ENCODE results near the gene DYSF.

Gene DYSF

DNA sequence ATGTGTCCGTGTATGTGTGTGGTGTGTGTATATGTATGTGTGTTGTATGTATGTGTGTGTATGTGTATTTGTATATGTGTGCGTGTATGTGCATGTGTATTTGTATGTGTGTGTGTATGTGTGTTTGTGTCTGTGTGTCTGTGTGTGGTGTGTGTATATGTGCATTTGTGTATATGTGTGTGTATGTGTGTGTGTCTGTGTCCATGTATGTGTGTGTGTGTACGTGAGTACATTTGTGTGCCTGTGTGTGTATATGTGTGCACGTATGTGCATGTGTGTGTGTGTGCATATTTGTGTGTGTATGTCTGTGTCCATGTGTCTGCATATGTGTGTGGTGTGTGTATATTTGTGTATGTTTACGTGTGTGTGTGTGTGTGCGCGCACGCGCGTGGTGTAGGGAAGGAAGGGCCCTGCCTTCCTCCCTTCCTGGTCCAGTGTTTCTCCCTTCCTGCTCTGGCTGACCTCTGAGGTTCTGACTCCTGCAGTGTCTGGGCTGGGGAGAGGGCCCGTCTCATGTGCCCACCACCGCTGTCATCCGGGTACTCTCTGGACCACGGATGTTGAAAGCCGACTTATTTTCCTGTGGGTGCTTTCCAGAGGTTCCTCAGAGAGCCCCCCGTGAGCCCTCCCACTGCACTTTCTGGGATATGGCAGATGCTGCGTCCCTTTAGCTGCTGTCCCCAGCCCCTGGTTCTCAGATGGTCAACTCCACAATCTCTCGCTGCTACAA lies 209.5 kb downstream of the DYSF start:
- DNase-seq, result no peak

DNA sequence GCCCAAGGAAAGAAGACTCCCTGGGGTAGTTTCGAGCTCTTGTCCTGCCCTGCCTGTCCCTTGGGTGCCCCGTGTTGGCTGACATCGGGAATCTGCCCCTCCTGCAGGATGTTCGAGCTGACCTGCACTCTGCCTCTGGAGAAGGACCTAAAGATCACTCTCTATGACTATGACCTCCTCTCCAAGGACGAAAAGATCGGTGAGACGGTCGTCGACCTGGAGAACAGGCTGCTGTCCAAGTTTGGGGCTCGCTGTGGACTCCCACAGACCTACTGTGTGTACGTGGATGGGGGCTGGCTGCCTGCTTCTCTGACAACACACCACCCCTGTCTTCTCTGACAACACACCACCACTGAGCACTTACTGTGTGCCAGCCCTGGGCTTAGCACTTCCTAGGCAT lies 210.8 kb downstream of the DYSF start:
- no peak for DNase-seq

DNA sequence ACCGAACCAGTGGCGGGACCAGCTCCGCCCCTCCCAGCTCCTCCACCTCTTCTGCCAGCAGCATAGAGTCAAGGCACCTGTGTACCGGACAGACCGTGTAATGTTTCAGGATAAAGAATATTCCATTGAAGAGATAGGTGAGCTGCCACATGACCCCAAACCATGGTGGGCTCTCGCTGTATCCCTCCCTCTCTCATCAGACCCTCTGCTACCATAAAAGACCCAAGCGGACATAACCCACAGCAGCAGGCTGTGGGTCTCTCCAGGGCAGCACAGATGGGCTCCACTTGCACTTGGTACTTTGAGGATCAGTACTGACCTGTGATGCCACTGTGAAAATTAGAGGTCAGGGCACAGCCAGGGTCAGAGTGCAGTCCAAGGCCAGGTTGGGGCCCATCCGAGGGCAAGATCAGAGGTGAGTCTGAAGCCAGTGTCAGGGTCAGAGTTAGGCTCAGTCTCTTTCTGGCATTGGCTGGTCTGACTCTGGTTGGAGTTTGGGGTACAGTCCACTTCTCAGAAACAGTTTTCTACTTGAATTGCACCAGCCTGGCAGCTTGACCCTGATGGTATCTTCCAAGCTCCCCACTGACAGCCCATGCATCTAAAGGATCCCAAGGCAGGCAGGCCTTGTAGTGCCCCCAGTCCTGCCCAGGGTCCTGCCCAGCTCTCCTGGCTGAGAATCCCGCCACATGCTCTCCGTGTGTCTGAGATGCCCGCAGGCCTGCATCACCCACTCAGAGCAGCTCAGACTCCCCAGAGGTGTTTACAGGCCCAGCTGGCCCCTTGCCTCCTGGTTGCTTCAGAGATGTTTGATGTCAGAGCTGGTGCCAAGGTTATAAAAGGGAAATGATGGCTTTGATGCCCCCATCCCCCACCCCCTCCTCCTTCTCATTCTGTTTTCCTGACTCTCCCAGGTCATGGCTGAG lies 212.1 kb downstream of the DYSF start:
- no peak for DNase-seq

DNA sequence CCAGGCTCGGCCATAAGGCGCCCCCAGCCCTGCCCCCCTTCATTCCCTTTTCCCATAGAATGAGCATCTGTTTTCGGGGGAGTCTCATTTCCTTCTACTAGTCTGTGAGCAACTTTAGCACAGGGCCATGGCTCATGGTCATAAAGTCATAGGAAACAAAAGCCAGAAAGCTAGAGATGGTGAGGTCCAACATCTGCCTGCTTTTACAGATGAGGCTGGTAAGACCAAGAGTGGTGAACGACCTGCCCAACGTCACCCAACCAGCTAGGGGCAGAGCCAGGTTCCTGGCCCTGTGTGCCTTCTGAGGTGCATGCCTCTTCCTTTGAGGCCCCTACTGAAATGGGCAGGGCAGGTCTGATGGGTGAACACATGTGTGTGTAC lies 212.7 kb downstream of the DYSF start:
- no peak for DNase-seq

DNA sequence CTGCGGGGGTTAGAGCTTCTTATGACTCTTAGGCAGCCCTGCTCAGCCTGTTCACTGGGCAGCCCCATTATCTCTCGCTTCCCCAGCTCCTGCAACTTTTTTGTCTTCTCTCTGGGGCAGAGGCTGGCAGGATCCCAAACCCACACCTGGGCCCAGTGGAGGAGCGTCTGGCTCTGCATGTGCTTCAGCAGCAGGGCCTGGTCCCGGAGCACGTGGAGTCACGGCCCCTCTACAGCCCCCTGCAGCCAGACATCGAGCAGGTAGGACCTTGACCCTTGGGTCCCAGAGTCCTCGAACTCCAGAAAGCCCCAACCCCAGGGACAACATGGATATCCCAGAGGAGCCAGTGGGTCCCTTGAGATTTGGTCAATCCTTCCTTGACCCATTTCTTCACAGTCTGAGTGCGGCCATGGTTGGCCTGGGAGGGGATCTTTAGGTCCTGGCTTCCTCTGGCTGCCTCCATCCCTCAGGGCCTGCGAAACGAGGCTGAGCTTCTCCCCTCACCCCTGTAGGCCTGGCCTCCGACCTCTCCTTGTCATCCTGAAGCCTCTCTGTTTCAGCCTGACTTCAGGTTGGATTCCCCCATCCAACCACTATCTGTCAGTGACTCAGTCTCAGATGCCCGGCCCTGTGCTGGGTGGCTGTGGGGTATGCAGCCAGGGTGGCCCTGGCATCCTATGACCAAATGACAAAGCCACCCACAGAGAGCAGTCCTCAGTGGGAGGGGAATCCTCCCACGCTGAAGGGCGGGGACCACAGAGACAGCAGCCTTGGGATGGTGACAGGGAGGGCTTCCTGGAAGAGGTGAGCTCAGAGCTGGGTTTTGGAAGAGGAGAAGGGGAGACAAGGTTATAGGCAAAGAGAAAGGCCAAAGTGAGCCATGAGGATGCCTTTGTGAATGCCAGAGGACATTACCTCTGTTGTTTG lies 214.2 kb downstream of the DYSF start:
- DNase-seq, result no peak

DNA sequence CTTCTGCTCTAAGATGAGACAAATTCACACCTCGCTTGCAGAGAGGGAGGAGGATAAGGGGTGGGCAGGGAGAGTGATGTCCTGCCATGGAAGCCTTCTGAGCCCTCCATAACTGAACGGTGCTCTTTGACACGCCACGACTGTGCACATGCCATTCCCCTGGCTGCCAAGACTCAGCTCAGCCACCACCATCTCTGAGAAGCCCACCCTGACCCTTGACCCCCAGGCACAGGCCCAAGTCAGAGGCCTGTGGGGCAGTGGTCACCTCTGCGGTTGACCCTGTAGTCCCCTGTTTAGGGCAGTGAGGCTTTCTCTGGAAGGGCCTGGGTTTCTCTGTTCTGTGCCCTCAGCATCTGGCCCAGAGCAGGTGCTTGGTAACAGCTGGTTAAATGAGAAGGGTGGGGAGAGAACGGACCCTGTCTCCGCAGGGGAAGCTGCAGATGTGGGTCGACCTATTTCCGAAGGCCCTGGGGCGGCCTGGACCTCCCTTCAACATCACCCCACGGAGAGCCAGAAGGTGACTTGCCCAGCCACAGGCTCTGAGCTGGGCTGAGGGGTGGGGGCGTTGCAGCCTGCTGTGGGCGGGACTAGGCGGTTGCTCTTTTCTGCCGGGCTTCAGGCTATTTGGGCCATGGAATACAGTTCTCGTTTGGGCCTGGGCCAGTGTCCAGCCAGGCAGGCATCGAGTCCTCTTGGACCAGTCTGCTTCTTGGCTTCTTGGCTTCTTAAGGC lies 215.1 kb downstream of the DYSF start:
- DNase-seq, result no peak

DNA sequence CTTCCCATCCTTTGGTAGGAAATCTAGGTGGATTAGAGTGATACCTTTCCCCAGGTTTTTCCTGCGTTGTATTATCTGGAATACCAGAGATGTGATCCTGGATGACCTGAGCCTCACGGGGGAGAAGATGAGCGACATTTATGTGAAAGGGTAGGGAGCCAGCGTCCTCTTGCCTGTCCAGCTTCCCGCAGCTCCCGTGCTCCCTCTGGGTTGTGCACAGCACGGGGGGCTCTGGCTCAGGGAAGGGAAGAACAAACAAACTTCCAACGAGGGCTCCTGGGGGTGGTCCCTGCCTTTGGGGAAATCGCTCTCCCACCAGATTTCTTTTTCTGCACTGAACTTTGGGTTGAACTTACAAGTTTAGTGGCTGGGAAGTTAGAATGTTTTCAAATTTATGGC lies 215.7 kb downstream of the DYSF start:
- no peak for DNase-seq

DNA sequence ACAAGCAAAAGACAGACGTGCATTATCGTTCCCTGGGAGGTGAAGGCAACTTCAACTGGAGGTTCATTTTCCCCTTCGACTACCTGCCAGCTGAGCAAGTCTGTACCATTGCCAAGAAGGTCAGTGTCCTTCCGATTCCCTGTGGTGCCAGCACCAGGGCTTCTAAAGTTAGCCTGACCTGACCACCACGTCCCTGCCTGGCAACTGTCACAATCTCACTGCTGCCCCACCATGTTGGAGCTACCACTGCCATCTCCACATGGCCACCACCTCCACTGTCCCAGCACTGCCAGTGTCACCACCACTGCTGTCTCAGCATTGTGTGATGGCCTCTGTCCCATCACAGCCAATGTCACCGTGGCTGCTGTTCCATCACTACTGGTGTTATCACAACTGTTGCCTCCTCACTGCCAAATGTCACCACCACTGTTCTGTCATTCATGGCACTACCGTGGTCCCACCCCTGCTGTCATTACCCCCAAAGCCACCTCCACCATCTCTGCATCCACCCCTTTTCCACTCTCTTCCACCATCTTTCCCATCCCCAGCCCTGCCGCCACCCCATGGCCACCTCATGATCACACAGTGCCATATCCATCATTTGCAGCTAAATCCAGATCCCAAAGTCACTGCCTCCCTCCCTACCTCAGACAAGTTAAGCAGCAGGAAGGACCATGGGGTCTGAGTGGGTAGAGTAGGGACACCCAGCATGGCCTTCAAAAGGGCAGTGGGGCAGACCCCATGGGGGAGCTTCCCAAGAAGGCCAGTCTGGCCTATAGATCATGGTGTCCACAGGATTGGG lies 216.5 kb downstream of the DYSF start:
- DNase-seq, result no peak

DNA sequence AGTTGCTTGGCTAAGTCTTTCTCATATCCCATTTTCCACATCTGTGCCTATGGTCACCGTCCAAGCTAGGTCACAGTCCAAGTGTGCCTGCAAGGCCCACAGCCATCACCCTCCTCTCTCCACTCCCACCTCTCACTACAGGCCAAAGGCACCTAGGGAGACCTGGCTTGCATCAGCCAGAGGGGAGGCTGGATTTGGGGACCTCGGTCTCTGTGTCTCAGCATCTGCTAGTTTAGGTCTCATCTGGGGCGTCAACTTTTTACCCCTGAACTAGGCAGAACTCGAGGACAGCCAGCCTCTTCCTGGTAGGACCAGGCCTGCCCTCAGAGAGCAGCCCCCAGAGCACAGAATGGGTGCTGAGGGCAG lies 217.1 kb downstream of the DYSF start:
- DNase-seq, result no peak

DNA sequence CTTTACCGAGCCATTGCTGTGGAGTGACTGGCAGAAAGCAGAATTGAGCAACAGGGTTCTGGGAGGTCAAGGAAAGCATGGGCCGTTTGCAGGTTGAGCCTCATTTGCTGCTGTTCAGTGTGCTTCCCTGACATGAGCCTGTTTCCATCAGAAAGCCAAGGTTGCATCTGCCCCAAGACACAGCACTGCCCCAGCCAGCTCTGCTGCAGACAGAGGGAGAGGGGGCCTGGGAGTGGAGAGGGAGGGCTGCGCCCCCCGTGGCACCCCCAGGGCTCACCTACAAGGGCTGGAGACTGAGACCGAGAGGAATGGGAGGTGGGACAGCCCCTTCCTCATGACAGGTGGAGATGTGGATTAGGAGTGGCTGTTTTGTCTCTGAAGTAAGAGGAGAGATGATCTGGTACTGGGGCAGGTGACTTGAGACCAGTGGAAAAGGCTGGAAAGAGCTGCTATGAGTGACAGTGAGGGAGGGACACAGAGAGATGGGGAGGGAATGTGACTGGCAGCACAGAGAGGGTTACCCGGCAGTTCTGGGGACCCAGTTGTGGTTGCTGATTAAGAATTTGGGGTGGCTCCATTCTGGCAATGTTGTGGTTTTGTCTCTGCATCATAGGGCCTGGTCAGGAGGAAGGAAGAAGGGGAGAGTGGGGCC lies 218.0 kb downstream of the DYSF start:
- DNase-seq, result no peak

DNA sequence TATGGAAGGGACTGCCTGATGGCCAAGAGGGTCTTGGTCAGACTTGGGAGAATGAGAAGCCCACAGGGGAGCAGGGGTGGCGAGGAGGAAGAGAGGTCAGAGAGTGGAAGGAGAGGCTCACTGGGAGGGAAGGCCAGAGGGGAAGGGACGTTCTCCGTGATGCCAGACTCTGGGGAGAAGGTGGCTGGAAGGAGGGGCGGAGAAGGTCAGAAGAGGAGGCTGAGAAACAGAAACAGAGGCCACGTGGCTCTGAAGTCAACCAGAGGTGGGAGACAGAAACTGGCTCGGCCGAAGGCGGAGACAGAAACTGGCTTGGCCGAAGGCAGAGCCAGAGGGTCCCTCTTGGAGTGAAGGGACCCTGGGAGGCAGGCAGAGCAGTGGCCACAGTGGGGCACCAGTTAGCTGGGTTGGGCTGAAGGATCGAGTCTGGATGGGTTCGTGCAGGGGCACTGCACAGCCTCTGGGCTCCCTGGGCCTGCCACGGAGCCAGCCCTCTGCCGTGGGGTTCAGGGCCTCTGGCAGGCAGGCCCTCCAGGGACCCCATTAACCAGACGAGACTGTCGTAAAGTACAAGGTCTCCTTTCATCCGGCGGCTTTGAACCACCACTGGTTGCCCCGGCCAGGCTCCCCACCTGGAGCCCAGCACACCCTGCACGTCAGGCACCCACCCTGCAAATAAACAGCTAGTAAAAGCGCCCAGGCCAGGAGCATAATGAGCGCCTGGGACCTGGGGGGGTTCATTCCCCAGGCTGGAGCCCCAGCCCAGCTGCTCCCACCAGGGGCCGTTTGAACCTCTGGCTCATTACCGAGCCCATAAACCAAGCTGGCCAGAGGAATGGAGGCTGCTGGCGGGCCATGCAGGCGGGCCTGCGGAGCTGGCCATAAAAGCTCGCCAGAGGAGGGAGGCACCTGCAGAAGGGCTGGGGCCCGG lies 218.8 kb downstream of the DYSF start:
- DNase-seq, result no peak

DNA sequence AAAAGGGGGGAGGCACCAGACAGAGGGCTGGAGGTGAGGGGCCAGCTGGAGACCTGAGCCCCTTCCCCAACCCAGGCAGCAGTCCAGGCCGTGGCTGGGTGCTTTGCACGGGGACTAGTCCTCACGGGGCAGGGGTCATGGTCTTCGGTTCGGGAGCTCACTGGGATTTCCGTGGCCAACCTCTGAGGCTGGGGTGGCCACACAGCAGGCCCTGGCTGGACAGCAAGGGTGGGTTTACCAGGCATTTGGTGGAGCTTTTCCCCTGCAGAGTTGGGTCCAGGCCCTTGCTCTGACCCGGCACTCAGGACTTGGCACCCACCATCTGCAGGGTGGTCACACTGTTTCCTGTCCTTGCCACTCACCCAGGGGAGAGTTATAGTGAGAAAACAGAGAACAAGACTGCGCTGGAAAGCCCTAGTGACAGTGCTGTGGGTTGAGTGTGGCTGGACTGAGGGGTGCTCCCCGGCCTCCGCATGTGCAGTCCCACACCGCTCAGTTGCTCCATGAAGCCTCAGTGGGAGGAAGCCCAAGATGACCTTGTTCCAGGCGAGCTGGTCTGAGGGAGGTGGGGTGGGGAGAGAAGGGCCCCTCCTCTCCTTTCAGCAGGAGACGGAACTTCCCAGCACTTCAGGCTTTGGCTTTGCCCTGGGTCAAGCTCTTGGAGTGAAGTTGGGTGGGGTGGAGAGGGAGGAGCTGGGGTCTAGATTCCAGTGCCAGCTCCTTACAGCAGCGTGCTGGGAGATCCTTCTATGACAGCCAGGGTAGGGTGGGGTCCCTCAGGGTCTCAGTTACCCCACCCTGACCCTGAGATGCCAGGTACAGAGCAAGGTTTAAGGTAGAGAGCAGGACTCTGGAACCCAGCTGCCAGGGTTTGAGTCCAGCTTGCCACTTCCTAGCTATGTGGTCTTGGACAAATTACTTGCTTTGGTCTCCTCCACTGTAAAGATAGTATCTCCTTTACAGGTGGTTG lies 219.8 kb downstream of the DYSF start:
- DNase-seq, result no peak

DNA sequence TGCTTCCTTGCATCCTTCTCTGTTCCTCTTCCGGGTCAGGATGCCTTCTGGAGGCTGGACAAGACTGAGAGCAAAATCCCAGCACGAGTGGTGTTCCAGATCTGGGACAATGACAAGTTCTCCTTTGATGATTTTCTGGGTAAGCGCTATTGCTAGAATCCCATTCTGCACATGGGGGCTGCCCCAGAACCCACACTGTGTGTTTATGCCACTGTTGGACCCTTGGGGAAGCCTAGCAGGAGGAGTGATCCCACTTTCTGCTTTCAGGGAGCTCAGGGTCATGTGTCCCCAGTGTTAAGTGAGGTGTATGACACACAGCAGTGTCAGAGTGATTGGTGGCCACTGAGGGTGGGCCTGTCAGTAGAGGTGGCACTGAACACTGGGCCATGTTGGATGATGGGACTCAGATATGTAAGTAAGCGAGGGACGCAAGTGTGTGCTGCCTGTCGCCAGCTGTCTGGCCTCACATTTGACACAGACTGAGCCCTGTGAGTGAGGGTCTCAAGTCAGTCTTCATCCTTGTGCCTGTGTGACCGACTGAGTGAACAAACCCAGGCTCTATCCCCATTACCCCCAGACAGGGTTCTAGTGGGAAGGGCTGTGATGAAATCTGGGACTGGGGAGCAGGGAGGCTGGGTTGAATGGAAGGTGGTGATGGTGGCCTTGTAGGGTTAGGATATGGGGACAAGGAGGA lies 220.9 kb downstream of the DYSF start:
- DNase-seq, result no peak

DNA sequence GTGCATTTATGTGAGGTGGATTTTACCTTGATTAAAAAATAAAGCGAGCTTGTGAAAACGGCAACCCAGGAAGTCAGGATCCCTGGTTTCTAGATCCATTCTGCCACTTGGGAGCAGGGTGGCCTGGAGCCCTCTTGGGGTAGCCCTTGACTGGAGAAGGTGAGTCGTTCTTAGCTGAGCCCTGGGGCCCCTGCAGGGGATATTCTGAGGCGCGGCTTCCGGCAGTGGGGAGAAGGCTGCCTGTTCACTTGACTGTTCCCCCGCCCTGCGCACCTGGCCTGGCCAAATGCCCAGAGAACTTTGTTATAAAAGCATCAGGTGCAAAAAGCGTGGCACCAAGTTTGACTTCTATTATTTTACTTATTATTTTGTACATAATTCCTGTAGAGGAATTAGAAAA lies 221.9 kb downstream of the DYSF start:
- no peak for DNase-seq

DNA sequence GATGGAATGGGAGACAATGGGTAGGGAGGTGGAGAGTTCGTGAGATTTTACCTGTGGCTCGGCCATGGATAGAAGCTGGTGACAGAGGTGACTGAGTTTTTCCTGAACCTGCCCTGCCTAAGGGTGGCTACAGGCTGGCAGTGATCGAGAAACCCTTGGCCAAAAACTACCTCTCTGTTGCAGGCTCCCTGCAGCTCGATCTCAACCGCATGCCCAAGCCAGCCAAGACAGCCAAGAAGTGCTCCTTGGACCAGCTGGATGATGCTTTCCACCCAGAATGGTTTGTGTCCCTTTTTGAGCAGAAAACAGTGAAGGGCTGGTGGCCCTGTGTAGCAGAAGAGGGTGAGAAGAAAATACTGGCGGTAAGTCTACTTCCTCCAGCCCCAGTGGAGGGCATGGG lies 225.5 kb downstream of the DYSF start:
- DNase-seq, result no peak

DNA sequence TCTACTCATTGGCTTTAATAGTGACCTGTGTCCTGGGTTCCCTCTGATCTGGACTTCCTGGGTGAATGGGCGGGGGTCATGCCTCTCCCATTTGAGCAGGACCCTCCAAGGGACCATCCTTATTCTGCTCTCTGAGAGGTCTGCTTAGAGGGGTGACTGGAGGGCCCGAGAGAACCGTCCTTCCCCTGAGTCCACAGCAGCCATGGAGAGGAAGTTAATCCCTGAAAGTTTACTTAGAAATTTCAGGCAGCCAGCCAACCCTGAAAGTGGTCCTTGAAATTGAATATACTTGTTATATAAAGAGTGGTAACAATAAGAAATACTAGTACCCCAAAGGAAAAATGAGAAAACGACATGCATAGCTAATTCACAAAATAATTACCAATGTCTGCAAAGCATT lies 226.1 kb downstream of the DYSF start:
- no peak for DNase-seq

DNA sequence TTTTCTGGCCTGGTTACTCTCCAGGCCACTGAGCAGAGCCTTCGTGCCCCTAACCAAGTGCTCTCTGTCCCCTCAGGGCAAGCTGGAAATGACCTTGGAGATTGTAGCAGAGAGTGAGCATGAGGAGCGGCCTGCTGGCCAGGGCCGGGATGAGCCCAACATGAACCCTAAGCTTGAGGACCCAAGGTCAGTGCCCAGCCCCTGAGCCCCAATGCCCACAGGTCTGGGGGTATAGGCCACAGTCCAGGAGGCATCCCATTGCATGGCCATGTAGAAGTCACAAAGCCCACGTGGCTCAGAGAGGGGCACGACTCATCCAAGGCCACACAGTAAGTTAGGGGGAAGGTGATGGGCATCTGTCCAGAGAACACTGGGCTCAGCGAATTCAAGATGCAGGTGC lies 227.6 kb downstream of the DYSF start:
- no peak for DNase-seq

DNA sequence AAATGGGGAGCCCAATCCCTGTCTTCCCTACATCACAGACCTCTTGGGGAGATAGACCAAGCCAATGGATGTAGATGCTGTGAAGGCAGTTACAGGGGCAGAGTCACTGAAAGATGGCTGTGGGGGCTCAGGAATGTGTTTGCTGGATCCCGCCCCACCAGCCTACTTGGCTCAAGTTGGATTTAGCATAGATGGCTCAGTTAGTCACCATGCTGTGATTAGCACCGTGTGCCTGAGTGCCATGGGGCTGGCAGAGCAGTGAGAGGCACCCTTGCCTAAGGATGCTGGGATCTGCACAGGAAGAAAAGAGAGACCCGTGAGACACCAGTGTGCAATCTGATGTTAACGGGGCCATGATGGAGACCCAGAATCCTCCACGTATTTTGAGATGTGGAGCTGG lies 228.3 kb downstream of the DYSF start:
- DNase-seq, result no peak
